ENCODE results near the gene PBXIP1. TPM values are rescaled to one million over a fixed set of nuclear protein-coding genes. Genes with fewer than 3 reads are reported as not detected.

Gene PBXIP1
- total RNA-seq, 1 experiment from 2014 or later: 26.5 TPM

GRCh38 chr1:154911691-154912550, 44.0 kb downstream of the PBXIP1 start:
- peaks cover 38% of the 10 kb centered on the region for H3K9me3 Mint-ChIP-seq
- H3K27ac Mint-ChIP-seq: no peak overlapping the region
- H3K4me3 Mint-ChIP-seq: no peak overlapping the region
- ChIA-PET POLR2A (no interaction called here), CTCF (interaction anchor here (0.7 to 1.8 kb wide), 8 partner anchors 16 to 173 kb away, joined by 3 to 10 read pairs (median 6); partner anchors contain the start of genes ADAM15 and PMVK)
- H3K4me1 Mint-ChIP-seq: 0 out of 2 replicates have a peak, but pooled peaks cover 3% of the 10 kb centered on the region
- H3K36me3 Mint-ChIP-seq: peaks cover 16% of the 10 kb centered on the region
- peaks cover 7% of the 10 kb centered on the region for H3K27me3 Mint-ChIP-seq (ENCODE audit: low read depth)
- no peak for DNase-seq (ENCODE audit: low spot score)
- TF ChIP-seq E2F1 (CRISPR knock-in tag; IDR thresholded peaks at IDR 0.05) (no peak), USF1 (CRISPR knock-in tag; IDR thresholded peaks at IDR 0.05) (no peak), TEAD4 (CRISPR knock-in tag; IDR thresholded peaks at IDR 0.05) (no peak), ZNF121 (CRISPR knock-in tag; IDR thresholded peaks at IDR 0.05) (no peak), ZNF396 (CRISPR knock-in tag; IDR thresholded peaks at IDR 0.05; ENCODE audit: borderline replicate concordance) (no peak), TP53 (CRISPR knock-in tag; IDR thresholded peaks at IDR 0.05) (no peak), SP1 (CRISPR knock-in tag; conservative IDR thresholded peaks at IDR 0.05) (no peak), ZNF423 (CRISPR knock-in tag; IDR thresholded peaks at IDR 0.05) (no peak), CTCF (IDR thresholded peaks at IDR 0.05) (no peak), JUN (CRISPR knock-in tag; IDR thresholded peaks at IDR 0.05) (no peak), OVOL2 (CRISPR knock-in tag; IDR thresholded peaks at IDR 0.05; ENCODE audit: borderline replicate concordance) (no peak), SOX15 (CRISPR knock-in tag; IDR thresholded peaks at IDR 0.05) (no peak), GABPB1 (CRISPR knock-in tag; IDR thresholded peaks at IDR 0.05) (no peak), ARID4B (CRISPR knock-in tag; IDR thresholded peaks at IDR 0.05; ENCODE audit: borderline replicate concordance) (no peak), GTF2I (CRISPR knock-in tag; conservative IDR thresholded peaks at IDR 0.05) (no peak), ZMAT4 (CRISPR knock-in tag; IDR thresholded peaks at IDR 0.05) (no peak), CDX4 (CRISPR knock-in tag; IDR thresholded peaks at IDR 0.05; ENCODE audit: borderline replicate concordance) (no peak)
- no peak for ATAC-seq

All from WTC11 (cell line).